NB4 (cell line): Measurements from ENCODE around the gene FRYL.

ENCODE experiments used
- MAX ChIP-seq: IDR thresholded peaks from 2 replicates; pipeline ENCODE4 v1.6.1; 2011; ENCODE audit warnings: low read depth, low read length
- POLR2A ChIP-seq: IDR thresholded peaks from 2 replicates; pipeline ENCODE4 v1.6.1; 2011; ENCODE audit warnings: mild to moderate bottlenecking; ENCODE audit not compliant: insufficient read length; ENCODE audit errors: extremely low read depth
- TF ChIP-seq, protein P1 (sequence below): IDR thresholded peaks from one replicate; pipeline ENCODE4 v1.5.1; 2012; ENCODE audit warnings: low read depth, low read length

- TF ChIP-seq, protein P1, sequence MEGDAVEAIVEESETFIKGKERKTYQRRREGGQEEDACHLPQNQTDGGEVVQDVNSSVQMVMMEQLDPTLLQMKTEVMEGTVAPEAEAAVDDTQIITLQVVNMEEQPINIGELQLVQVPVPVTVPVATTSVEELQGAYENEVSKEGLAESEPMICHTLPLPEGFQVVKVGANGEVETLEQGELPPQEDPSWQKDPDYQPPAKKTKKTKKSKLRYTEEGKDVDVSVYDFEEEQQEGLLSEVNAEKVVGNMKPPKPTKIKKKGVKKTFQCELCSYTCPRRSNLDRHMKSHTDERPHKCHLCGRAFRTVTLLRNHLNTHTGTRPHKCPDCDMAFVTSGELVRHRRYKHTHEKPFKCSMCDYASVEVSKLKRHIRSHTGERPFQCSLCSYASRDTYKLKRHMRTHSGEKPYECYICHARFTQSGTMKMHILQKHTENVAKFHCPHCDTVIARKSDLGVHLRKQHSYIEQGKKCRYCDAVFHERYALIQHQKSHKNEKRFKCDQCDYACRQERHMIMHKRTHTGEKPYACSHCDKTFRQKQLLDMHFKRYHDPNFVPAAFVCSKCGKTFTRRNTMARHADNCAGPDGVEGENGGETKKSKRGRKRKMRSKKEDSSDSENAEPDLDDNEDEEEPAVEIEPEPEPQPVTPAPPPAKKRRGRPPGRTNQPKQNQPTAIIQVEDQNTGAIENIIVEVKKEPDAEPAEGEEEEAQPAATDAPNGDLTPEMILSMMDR = no peak
- no peak for TF ChIP-seq POLR2A
- no peak for TF ChIP-seq MAX
Measured at GRCh38 chr4:48693856-48694574, 86.1 kb downstream of the FRYL start.
